DOHH2 (cell line): Measurements from ENCODE around the gene OARD1.

ENCODE experiments used
- H3F3A ChIP-seq: fragments of 200-600 bp; sonication (generic), shearing (Covaris generic); 2 replicates; pipeline ENCODE4 v1.6.0; 2016; ENCODE audit warnings: antibody characterized with exemption, mild to moderate bottlenecking; ENCODE audit not compliant: control insufficient read depth, insufficient read depth
- H3K27ac ChIP-seq: fragments of 200-600 bp; sonication (generic); 2 replicates; pipeline ENCODE4 v1.5.1; 2014; ENCODE audit warnings: low read depth, mild to moderate bottlenecking, low read length, moderate library complexity
- H3K27me3 ChIP-seq: fragments of 200-600 bp; sonication (generic); 2 replicates; pipeline ENCODE4 v1.6.1; 2014; ENCODE audit warnings: mild to moderate bottlenecking, low read length, mixed read lengths; ENCODE audit not compliant: control insufficient read depth
- H3K36me3 ChIP-seq: fragments of 200-600 bp; sonication (generic); 2 replicates; pipeline ENCODE4 v1.6.1; 2014; ENCODE audit warnings: mild to moderate bottlenecking, low read length, moderate library complexity, mixed read lengths; ENCODE audit not compliant: control insufficient read depth
- H3K4me1 ChIP-seq: fragments of 200-600 bp; sonication (generic); 2 replicates; pipeline ENCODE4 v1.6.1; 2014; ENCODE audit warnings: mild to moderate bottlenecking, low read length, mixed read lengths; ENCODE audit not compliant: control insufficient read depth
- H3K4me2 ChIP-seq: fragments of 200-600 bp; sonication (generic); 2 replicates; pipeline ENCODE4 v1.6.0; 2014; ENCODE audit warnings: mild to moderate bottlenecking, low read length, moderate library complexity
- H3K4me3 ChIP-seq: fragments of 200-600 bp; sonication (generic); 2 replicates; pipeline ENCODE4 v1.5.1; 2014; ENCODE audit warnings: mild to moderate bottlenecking, low read length, mixed read lengths
- H3K79me2 ChIP-seq: fragments of 200-600 bp; sonication (generic); 2 replicates; pipeline ENCODE4 v1.6.1; 2014; ENCODE audit warnings: mild to moderate bottlenecking, low read length, mixed read lengths; ENCODE audit not compliant: control insufficient read depth
- H3K9me2 ChIP-seq: fragments of 200-600 bp; sonication (generic); replicated peaks from 2 replicates; pipeline ENCODE4 v1.6.1; 2014; ENCODE audit warnings: mild to moderate bottlenecking, low read length, mixed read lengths; ENCODE audit not compliant: control insufficient read depth
- H3K9me3 ChIP-seq: fragments of 200-600 bp; sonication (generic); 2 replicates; pipeline ENCODE4 v1.6.1; 2014; ENCODE audit warnings: antibody characterized with exemption, low read length, mixed read lengths; ENCODE audit not compliant: control insufficient read depth, insufficient read depth
- H4K20me1 ChIP-seq: fragments of 200-600 bp; sonication (generic); 2 replicates; pipeline ENCODE4 v1.6.0; 2014; ENCODE audit warnings: low read depth, mild to moderate bottlenecking, antibody characterized with exemption, low read length, moderate library complexity; ENCODE audit not compliant: control insufficient read depth, insufficient read depth
- CTCF ChIP-seq: fragments of 200-600 bp; sonication (generic); IDR thresholded peaks from one replicate; pipeline ENCODE4 v1.5.1; 2014; ENCODE audit warnings: antibody characterized with exemption, mild to moderate bottlenecking, low read depth, low read length; ENCODE audit not compliant: poor library complexity, severe bottlenecking
- EZH2phosphoT487 ChIP-seq: fragments of 200-600 bp; sonication (generic); IDR thresholded peaks from 2 replicates; pipeline ENCODE4 v1.6.1; 2017; ENCODE audit warnings: borderline replicate concordance, mild to moderate bottlenecking, antibody characterized with exemption, low read length, moderate library complexity, mixed read lengths

OARD1 gene

GRCh38 chr6:41090841-41091761, 18.9 kb upstream of the OARD1 start:
- Histone ChIP-seq H3K79me2 (no peaks in the 10 kb centered on the region), H3K9me2 (no peaks in the 10 kb centered on the region), H3K36me3 (peaks cover 91% of the 10 kb centered on the region), H3F3A (peaks cover 14% of the 10 kb centered on the region), H3K4me3 (no peak overlapping the region), H3K4me2 (no peak overlapping the region), H3K27me3 (no peaks in the 10 kb centered on the region), H4K20me1 (no peaks in the 10 kb centered on the region), H3K4me1 (no peaks in the 10 kb centered on the region), H3K9me3 (no peaks in the 10 kb centered on the region), H3K27ac (no peak overlapping the region)
- no peak for TF ChIP-seq CTCF
- TF ChIP-seq EZH2phosphoT487: no peak

- Histone ChIP-seq H3K4me2 (no peak overlapping the region), H3K79me2 (peaks cover 9% of the 10 kb centered on the region), H3K4me3 (no peak overlapping the region), H3K27ac (no peak overlapping the region), H3F3A (peaks cover 18% of the 10 kb centered on the region), H4K20me1 (no peaks in the 10 kb centered on the region), H3K27me3 (no peaks in the 10 kb centered on the region), H3K9me2 (no peaks in the 10 kb centered on the region), H3K36me3 (peaks cover 91% of the 10 kb centered on the region), H3K4me1 (no peaks in the 10 kb centered on the region), H3K9me3 (no peaks in the 10 kb centered on the region)
- no peak for TF ChIP-seq CTCF
- no peak for TF ChIP-seq EZH2phosphoT487
These were observed 16.3 kb upstream of the OARD1 start for GRCh38 chr6:41088451-41088850.

- Histone ChIP-seq H3K79me2 (peaks cover 39% of the 10 kb centered on the region), H3K27ac (no peak overlapping the region), H3K9me2 (no peaks in the 10 kb centered on the region), H3F3A (peaks cover 8% of the 10 kb centered on the region; the same call in 1 of the 2 replicates), H4K20me1 (no peaks in the 10 kb centered on the region), H3K9me3 (no peaks in the 10 kb centered on the region), H3K4me1 (peaks cover 8% of the 10 kb centered on the region), H3K4me2 (no peak overlapping the region), H3K27me3 (no peaks in the 10 kb centered on the region), H3K4me3 (no peak overlapping the region), H3K36me3 (peaks cover 91% of the 10 kb centered on the region)
- no peak for TF ChIP-seq EZH2phosphoT487
- no peak for TF ChIP-seq CTCF
These were observed 13.0 kb upstream of the OARD1 start for GRCh38 chr6:41085182-41085581.
